GM19238 (cell line): Measurements from ENCODE around the gene R3HDM2.

Experiments
- DNase-seq: peaks from one replicate; pipeline ENCODE4 v3.0.0; 2011; ENCODE audit warnings: low spot score; ENCODE audit not compliant: insufficient read length

The R3HDM2 gene

DNA sequence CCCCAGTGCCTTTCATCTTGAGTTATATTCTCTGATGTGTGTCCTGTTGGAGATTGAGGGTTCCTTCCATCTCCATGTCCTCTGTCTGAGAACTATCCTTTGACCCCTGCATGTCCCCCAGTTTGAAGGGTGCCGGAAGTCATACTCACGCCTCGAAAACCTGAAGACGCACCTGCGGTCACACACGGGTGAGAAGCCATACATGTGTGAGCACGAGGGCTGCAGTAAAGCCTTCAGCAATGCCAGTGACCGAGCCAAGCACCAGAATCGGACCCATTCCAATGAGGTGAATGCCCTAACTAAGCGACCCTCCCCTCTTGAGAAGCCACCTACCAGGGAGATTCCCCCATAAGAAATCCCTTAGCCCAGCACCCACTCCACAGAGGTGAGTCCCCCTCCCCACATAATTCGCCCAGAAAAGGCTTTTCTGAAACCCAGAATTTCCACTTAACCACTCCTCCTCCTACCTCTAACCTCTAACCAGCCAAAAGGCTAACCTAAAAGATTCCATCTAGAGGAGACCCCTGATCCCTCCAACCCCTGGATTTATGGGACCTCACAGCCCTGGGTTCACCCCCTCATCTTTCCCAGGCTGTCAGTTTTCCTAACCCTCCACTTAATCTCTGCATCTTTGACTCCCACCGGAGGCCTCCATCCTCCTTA is 36.5 kb upstream of the R3HDM2 start:
- no peak for DNase-seq

DNA sequence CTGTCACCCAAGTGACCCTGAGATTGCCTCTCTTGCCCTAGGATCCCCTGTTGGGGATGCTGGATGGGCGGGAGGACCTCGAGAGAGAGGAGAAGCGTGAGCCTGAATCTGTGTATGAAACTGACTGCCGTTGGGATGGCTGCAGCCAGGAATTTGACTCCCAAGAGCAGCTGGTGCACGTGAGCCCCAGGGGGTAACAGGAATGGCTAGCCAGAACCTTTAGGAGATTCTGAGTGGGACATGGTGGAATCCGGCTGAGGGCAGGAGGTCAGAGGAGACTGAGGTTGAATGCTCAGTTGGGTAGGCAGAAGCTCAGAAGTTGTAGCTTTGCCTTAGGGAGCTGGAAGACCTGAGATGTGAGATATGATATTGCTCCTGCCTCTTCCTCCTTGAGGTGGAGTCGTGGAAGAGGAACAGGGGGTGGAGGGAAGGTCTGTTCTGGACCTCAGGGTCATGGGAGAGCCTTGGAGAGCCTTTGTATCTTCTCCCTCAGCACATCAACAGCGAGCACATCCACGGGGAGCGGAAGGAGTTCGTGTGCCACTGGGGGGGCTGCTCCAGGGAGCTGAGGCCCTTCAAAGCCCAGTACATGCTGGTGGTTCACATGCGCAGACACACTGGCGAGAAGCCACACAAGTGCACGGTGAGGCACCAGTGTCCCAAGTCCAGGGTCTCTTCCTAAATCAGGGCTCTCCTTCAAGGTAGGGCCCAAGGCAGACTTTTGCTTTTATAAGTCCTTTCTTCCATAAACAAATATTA is 35.1 kb upstream of the R3HDM2 start:
- DNase-seq: no peak

DNA sequence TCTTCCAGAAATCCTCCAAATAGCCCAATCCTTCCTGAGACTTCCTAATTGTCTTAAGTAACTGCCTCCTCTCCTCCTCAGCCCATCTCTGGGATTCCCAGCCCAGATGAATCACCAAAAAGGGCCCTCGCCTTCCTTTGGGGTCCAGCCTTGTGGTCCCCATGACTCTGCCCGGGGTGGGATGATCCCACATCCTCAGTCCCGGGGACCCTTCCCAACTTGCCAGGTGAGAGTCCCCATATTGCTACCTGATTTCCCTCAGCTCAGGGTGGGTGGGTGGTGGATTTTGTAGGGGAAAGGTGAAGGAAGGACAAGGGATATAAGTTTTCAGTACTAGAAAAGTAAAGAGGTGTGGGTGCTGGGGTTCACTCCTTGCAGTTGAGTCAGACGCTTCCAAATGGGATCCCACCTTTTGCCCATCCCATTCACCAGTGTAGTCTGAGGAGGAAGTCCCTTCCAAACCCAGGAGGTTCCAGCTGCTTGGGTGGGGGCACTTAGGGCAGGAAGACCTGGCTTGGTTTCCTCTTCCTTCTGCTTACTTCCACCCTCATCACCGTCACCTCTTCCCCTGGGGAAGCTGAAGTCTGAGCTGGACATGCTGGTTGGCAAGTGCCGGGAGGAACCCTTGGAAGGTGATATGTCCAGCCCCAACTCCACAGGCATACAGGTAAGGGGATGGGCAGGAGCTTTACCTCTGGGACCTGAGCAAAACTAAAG is 34.3 kb upstream of the R3HDM2 start:
- DNase-seq: no peak

DNA sequence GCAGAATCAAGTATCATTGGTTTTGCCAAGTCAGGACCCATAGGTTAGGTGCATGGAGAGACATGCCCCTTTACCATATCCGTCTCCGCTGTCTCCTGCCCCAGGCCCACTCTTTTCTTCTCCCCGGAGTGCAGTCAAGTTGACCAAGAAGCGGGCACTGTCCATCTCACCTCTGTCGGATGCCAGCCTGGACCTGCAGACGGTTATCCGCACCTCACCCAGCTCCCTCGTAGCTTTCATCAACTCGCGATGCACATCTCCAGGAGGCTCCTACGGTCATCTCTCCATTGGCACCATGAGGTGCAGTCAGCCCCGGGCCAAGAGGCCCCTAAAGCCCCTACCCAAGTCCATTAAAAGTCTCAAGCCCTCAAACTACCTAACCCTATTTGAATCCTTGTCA is 33.7 kb upstream of the R3HDM2 start:
- no peak for DNase-seq

DNA sequence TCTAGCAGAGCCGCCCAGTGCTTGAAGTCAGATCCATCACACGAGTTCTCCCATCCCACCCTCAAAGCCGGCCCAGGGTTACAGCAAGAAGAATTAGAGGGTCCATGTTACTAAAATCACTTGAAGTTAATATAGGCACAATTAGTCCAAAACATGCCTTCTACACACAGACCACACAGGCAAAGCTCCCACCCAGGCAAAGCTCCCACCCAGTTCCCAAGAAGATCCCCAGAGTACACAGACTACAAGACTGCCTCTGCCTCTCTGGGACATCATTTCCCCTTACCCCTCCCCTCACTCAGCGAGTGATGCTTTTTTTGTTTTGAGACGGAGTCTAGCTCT is 32.0 kb upstream of the R3HDM2 start:
- DNase-seq: no peak

DNA sequence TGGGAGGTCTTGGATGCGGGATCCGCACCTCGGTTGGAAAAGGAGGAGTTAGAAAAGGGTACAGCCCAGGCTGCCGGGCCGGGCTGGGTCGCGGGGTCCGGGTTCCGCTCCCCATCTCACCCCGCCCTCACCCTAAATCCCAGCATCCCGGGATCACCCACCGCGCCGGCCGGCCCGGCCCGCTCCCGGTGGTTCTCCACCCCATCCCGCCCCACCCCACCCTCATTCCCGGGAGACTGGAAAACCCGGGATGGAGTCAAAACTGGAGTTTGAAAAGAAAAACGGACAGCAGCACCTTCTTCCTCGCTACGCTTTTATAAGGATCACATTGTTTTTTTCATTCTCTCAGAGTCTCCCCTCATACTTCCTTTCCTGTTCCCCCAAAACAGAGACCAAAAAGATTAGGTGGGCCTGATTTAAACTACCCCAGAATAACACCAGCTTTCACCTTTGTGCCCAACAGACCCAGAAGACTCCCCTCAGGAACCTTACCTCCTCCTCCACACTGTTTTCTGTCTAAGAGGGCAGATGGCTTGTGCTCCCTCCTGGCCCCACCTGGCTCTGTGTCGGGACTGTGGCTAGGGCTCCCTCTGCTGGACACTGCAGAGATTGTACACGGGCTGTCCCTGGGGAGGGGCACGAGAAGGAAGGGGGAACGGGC is 31.5 kb upstream of the R3HDM2 start:
- peak; percentile 92 for DNase-seq

DNA sequence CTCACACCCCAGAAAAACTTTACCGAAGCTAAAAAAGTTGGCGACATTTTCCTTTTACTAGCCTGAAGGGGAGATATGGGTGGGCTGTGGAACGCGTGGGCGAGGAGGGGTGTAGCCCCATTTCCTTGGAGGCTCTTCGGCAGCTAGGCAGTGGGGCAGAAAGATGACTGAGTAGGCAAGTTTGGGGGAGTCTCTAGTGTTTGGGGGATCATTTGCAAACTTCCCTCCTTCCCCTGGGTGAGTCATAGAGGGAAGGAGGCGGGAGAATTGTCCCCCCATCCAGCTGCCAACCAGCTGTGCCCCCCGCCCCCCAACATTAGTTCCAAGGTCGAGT is 31.0 kb upstream of the R3HDM2 start:
- no peak for DNase-seq

DNA sequence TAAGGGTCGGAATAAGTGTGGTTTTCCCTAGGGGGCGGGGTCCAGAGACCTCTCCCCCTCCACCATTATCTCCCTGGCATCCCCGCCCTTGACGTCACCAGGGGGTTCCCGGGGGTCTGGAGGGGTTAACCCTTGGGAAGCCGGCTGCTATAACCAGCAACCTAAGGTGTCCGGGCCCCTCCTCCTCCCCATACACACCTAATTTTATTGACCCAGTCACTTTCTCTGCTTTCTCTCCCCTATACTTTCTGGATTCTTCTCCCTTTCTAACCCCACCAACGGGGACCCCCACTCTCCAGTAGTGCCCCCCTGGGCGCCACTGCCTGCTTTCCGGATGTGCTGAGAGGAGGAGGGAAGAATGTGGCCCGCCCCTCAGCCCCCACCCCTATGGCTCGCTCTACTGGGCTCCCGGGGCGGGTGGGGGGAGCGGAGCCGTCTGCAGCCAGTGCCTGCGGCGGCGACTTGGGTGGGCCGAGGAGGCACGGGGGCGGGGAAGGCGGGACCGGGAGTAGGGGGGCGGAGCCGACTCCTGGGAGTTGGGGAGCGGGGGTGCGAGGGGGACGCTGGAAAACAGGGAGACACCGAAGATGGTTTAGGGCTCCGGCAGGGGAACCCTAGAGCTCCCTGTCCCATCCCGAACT is 30.6 kb upstream of the R3HDM2 start:
- DNase-seq: no peak

DNA sequence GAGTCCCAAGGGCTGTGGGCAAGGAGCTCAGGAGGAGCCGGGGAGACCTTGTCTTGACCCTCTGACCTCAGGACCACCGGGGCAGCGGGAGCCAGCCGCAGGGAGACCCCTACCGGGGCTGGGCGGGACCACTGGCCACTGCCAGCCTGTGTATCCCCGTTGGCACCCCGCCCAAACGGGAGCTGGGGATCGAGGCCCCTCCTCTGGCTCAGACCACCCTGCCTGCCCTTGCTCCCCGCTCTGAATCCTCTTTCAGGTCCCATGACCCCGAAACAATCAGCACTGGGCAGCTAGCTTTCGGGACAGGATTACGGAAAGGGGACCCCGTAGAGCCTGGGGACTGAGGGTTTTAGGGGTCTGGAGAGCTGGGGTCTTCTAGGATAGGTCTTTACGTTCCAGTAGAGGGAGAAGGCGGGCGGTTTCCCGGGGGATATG is 30.0 kb upstream of the R3HDM2 start:
- no peak for DNase-seq

DNA sequence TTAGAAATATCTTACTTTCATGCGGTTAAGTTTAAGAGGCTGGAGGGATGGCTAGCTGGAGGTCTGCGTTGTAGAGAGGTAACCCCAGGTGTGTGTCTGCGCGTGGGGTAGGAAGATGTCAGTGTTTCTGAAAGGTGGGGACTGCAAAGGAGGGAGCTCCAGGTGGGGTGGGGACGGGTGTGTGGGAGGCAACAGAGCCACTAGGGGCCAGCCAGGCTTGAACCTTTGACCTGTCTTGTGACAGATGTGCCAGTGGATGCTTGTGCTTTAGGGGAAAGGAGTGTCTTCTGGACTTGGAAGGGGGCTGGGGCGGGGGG is 29.6 kb upstream of the R3HDM2 start:
- no peak for DNase-seq

DNA sequence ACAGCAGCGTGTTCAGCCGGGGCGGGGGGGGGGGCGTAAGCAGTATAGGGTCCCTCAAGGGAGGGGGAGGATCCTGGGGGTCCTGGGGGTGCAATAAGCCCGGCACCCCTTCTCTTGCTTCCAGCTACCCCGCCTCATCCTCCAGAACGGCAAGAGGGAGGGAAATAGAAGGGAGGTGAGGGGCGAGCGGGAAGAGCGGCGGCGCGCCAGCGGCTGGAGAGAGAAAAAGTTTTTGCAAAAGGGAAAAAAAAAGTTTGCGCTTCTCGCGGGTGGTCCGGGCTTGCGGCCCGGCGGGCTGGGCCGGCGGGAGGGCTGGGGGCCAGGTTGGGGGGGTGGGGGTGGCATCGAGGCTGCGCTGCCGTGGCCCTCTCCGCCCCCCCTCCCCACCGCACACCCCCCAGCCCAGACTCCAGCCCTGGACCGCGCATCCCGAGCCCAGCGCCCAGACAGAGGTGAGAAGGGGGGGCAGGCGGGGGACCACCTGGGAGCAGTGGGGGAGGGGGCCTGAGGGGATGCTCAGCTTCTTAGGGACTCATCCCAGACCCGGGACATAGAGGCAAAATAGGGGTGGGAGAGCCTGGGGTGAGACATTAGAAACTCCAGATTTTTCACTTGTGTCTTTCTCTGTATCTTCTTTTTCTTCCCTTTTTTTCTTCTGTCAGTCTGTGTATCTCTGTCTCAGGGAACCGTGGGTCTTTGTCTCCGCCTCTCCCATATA is 29.1 kb upstream of the R3HDM2 start, which contains the start of gene GLI1:
Gene GLI1, plus strand, starts transcription at position 36 of the 718 bp plus-strand sequence. CDS start 3,907 bp downstream, outside the sequence.
- DNase-seq: no peak

DNA sequence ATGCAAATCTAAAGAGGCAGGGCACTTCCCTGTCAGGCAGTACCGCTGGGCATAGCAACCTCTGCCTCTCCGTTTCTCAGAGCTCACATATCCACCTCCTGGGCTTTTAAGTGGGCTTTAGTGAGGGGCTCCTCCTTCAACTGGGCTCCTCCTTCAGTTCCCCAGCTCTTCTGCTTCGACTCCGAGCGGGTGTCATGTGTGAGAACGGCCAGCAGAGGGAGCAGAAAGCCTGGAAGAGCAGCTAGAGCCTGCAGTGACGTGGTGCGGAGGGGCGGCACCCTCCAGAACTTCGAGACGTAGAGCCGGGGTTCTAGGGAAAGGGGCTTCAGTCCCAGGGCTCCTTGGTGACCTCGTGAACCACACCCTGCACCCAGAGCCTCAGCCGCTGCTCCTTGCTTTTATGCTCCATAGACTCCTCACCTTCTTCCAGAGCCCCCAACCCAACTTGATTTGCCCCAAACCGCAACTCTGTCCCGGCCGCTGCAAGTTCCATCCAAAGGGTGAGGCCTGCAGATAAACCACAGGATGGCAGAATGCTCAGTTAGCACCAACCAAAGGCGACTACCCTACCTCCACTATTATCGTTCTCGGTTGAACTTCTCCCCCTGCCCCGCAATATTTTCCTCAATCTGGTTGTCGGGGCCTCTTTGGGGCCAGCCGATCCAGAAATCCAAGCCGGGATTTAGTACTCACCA is 28.4 kb upstream of the R3HDM2 start:
- peak; percentile 77 for DNase-seq

DNA sequence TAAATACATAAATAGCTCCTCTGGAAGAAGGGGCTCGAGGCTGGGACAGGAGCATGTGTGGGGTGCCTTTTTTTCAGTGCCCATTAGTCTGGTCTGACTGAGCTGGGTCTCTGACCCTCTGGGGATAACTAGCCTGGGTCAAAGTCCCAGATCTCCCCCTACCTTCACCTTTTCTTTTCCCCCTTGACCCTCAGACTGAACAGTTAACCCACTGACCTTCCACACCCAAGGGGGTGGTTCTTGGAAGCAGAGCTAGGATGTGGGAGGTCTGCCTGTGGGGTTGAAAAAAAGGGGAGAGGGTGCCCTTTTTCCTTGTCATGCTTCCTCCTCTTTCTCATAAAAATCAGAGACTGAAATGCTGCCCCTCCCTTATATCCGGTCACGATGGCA is 27.8 kb upstream of the R3HDM2 start:
- DNase-seq: no peak

DNA sequence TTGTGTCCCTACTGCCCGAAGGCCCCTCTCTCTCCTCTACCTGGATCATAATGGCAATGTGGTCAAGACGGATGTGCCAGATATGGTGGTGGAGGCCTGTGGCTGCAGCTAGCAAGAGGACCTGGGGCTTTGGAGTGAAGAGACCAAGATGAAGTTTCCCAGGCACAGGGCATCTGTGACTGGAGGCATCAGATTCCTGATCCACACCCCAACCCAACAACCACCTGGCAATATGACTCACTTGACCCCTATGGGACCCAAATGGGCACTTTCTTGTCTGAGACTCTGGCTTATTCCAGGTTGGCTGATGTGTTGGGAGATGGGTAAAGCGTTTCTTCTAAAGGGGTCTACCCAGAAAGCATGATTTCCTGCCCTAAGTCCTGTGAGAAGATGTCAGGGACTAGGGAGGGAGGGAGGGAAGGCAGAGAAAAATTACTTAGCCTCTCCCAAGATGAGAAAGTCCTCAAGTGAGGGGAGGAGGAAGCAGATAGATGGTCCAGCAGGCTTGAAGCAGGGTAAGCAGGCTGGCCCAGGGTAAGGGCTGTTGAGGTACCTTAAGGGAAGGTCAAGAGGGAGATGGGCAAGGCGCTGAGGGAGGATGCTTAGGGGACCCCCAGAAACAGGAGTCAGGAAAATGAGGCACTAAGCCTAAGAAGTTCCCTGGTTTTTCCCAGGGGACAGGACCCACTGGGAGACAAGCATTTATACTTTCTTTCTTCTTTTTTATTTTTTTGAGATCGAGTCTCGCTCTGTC is 26.1 kb upstream of the R3HDM2 start:
- no peak for DNase-seq

DNA sequence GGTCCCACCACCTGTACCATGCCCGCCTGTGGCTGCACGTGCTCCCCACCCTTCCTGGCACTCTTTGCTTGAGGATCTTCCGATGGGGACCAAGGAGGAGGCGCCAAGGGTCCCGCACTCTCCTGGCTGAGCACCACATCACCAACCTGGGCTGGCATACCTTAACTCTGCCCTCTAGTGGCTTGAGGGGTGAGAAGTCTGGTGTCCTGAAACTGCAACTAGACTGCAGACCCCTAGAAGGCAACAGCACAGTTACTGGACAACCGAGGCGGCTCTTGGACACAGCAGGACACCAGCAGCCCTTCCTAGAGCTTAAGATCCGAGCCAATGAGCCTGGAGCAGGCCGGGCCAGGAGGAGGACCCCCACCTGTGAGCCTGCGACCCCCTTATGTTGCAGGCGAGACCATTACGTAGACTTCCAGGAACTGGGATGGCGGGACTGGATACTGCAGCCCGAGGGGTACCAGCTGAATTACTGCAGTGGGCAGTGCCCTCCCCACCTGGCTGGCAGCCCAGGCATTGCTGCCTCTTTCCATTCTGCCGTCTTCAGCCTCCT is 25.4 kb upstream of the R3HDM2 start:
- DNase-seq: no peak

DNA sequence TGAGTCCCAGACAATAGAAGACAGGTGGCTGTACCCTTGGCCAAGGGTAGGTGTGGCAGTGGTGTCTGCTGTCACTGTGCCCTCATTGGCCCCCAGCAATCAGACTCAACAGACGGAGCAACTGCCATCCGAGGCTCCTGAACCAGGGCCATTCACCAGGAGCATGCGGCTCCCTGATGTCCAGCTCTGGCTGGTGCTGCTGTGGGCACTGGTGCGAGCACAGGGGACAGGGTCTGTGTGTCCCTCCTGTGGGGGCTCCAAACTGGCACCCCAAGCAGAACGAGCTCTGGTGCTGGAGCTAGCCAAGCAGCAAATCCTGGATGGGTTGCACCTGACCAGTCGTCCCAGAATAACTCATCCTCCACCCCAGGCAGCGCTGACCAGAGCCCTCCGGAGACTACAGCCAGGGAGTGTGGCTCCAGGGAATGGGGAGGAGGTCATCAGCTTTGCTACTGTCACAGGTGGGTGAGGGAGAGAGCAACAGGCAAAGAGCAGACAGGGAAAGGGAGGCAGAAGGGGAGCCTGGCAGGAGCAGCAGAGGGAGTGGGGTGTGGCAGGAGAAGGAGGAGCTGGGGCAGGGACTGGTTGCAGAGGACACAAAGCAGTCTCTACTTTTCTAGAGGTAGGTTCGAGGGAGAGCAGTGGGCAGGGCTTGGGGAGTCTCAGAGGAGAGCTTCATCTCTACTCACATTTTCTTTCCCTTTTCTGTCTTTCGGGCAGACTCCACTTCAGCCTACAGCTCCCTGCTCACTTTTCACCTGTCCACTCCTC is 24.7 kb upstream of the R3HDM2 start:
- DNase-seq: no peak

DNA sequence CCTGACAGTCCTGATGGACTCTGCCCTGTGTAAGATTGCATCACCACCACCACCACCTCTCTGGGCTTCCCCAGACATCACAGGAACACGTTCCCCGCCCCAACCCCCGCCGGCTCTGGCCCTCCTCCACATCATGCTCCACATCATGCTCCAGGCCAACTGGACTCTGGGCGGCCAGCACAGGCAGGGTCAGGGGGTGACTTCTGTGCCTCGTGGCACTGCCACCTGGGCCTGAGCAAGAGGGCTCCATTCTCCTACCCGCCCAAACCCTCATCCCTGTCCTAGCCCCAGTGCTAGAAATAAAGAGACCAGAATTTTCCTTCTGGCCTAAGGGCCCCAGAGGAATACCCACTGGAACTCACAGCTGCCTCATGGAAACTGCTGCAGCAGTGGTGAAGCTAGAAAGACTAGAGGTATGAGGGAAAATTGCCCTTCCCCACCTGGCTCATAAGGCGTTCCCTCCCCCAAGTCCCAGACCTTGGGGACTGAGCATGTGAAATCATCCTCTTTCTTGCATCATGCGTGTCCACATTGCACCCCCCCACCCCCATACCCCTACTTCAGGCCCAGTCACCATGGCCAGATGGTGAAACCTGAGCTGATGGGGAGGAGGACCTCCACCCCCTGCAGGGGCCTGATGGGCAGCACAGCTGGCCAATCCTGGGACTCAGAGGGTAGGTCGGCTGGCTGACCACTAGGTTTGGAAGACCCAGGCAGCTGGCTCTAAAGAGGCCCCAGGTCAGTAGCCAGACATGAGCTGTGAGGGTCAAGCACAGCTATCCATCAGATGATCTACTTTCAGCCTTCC is 23.9 kb upstream of the R3HDM2 start, which contains the start of gene INHBE:
Gene INHBE, plus strand, starts transcription at position 742 of the 808 bp plus-strand sequence. CDS start 230 bp downstream, outside the sequence.
- DNase-seq: no peak

DNA sequence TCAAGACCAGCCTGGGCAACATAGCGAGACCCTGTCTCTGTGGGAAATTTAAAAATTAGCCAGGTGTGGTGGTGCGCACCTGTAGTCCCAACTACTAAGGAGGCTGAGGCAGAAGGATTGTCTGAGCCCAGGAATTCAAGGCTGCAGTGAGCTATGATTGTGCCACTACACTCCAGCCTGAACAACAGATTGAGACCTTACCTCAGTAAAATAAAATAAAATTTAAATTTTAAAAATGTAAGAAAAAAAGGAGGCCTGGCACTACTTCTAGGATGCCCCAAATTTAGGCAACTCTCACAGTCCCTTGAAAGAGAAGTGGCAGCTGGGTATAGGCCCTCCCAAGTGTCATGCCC is 23.3 kb upstream of the R3HDM2 start:
- no peak for DNase-seq
